Neural crest cell (in vitro differentiated cells): ENCODE results near the gene CD47. TPM values are rescaled to one million over a fixed set of nuclear protein-coding genes. Genes with fewer than 3 reads are reported as not detected.

ENCODE experiments used
- DNase-seq: peaks from one replicate; pipeline ENCODE4 v3.0.0; 2021; ENCODE audit warnings: low read depth, mixed read lengths, low spot score
- H3K27ac Mint-ChIP-seq: one replicate; pipeline ENCODE4 v1.8.0; 2021; ENCODE audit warnings: mild to moderate bottlenecking, mixed read lengths; ENCODE audit not compliant: unreplicated experiment
- H3K27me3 Mint-ChIP-seq: 2 replicates; pipeline ENCODE4 v1.8.0; 2021; ENCODE audit warnings: low read depth, mild to moderate bottlenecking, mixed read lengths
- H3K36me3 Mint-ChIP-seq: 2 replicates; pipeline ENCODE4 v1.8.0; 2021; ENCODE audit warnings: low read depth, mild to moderate bottlenecking, mixed read lengths
- H3K4me1 Mint-ChIP-seq: 2 replicates; pipeline ENCODE4 v1.8.0; 2021; ENCODE audit warnings: mixed read lengths
- H3K4me3 Mint-ChIP-seq: one replicate; pipeline ENCODE4 v1.8.0; 2021; ENCODE audit warnings: mild to moderate bottlenecking, mixed read lengths
- H3K9me3 Mint-ChIP-seq: 2 replicates; pipeline ENCODE4 v1.8.0; 2021; ENCODE audit warnings: mixed read lengths
- total RNA-seq: library from RNA; stranded (reverse); gene quantifications from 2 replicates; pipeline ENCODE4 v1.2.1, GENCODE V29; 2021
- TF ChIP-seq, protein P1 (sequence below): fragments of 200-600 bp; sonication (generic); conservative IDR thresholded peaks from 2 replicates; pipeline ENCODE4 v1.5.0; 2021; ENCODE audit warnings: antibody characterized with exemption, mild to moderate bottlenecking

The CD47 gene
- total RNA-seq, 1 donor from 2014 or later, result 48.3 TPM

DNA sequence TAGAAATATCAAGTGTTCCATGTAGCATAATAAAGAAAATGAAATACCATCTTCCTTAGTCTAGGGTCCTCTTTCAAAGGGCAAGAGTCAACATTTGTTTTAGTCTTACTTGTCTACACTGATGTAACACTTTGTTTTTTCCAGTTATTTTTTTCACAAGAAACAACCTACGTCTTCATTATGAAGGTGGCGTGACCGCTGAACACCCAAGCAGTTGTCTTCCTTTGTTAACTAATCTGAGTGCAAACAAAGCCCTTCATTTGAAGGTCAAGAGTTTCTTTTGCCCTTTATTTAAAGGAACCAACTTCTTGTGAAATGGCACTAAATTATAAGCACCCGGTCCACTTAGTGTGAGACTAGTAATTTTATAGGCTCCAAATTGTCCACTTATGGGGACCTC lies 73.2 kb downstream of the CD47 start:
- Mint-ChIP-seq H3K36me3 (no peaks in the 10 kb centered on the region), H3K27me3 (no peaks in the 10 kb centered on the region), H3K9me3 (peaks cover 4% of the 10 kb centered on the region), H3K27ac (no peak overlapping the region), H3K4me3 (no peak overlapping the region), H3K4me1 (peaks cover 2% of the 10 kb centered on the region)
- TF ChIP-seq, protein P1, sequence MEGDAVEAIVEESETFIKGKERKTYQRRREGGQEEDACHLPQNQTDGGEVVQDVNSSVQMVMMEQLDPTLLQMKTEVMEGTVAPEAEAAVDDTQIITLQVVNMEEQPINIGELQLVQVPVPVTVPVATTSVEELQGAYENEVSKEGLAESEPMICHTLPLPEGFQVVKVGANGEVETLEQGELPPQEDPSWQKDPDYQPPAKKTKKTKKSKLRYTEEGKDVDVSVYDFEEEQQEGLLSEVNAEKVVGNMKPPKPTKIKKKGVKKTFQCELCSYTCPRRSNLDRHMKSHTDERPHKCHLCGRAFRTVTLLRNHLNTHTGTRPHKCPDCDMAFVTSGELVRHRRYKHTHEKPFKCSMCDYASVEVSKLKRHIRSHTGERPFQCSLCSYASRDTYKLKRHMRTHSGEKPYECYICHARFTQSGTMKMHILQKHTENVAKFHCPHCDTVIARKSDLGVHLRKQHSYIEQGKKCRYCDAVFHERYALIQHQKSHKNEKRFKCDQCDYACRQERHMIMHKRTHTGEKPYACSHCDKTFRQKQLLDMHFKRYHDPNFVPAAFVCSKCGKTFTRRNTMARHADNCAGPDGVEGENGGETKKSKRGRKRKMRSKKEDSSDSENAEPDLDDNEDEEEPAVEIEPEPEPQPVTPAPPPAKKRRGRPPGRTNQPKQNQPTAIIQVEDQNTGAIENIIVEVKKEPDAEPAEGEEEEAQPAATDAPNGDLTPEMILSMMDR, result no peak
- DNase-seq, result no peak

DNA sequence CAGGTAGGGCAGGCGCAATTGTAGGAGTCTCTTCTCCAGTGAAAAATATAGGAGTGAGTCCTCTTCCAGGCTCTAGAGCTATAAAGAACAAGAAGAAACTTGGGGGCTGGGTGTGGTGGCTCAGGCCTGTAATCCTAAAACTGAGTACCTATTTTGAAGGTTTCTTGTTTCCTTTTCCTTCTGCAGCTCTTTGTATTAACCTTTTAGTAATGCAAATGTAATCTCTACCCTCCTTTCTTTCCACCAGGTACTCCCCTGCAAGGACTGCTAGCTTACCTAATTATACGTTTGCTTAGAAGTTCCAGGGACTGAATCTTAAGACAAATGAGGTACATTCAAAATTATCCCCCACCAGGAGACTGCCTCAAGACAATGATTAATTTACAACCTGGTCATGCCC lies 75.9 kb downstream of the CD47 start:
- DNase-seq, result no peak
- no peaks in the 10 kb centered on the region for H3K27me3 Mint-ChIP-seq
- TF ChIP-seq, protein P1, result no peak

DNA sequence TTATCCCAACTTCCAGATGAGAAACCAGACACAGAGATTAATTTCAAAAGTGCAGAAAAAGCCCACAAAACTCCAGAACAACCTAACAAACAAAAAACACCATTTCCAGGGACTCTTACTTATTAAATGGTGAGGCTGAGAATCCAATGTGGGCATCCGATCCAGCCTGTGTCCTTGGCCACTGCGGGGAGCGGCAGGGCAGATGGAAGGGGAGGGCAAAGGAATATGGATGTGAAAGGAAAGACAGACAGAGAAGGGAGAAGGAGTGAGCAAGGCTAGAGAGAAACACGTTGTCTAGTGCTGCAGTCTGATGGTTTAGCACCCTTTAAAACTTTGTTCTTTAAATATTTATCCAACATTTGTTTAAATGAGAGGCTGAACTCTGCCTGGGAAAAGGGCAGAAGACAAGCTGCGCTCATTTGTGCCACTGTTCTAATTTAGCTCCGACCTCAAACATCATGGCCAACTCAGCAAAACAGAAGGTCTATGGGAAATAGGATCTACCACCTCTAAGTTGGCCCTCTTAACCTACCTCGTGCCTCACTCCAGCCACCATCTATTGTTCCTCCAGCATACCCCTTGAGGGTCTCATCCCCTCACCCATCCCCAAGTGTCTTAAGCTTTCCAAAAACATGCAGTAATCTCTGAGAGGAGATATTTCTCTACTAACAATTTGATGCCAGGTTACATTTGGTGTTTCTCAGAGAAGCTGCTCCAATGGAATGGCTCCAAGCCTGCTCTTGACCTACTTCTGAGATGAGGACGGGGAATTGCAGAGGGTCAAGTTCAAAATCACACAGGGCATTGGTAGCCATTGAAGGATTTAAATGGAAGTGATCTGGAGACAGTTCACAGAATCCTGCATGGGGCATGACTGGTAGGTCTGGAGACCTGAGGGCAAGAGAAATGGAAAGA lies 77.4 kb downstream of the CD47 start:
- H3K9me3 Mint-ChIP-seq, result peaks cover 4% of the 10 kb centered on the region

More for the DNA sequence above, 75.9 kb downstream of the CD47 start:
- H3K4me1 Mint-ChIP-seq, result peaks cover 7% of the 10 kb centered on the region
- H3K36me3 Mint-ChIP-seq, result no peaks in the 10 kb centered on the region
- H3K9me3 Mint-ChIP-seq, result peaks cover 4% of the 10 kb centered on the region
- no peak overlapping the region for H3K4me3 Mint-ChIP-seq
- H3K27ac Mint-ChIP-seq, result no peak overlapping the region

DNA sequence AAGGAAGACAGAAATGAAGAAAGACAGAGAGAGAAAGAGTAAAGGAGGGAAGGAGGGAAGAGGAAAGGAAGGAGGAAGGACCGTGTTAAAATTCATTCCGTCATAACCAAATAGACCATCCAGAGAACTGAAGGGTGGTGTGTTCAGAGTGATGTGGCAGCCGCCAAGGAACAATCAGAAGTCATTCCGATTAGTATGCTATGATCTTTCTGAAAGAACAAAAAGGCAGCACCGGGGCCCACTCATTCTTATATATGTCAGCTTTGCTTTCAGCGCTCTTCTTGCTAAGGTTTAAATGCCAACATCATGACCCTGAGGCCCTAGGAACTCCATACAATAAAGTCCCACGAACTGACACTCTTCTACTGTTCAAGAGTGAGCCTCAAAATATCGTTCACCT lies 78.5 kb downstream of the CD47 start:
- peaks cover 7% of the 10 kb centered on the region for H3K4me1 Mint-ChIP-seq
- H3K4me3 Mint-ChIP-seq, result no peak overlapping the region
- H3K9me3 Mint-ChIP-seq, result peaks cover 4% of the 10 kb centered on the region
- no peaks in the 10 kb centered on the region for H3K27me3 Mint-ChIP-seq
- no peak for DNase-seq
- TF ChIP-seq, protein P1, result no peak
- H3K27ac Mint-ChIP-seq, result no peak overlapping the region
- H3K36me3 Mint-ChIP-seq, result no peaks in the 10 kb centered on the region

More for the DNA sequence above, 77.4 kb downstream of the CD47 start:
- Mint-ChIP-seq H3K4me3 (no peak overlapping the region), H3K27ac (no peak overlapping the region), H3K36me3 (no peaks in the 10 kb centered on the region), H3K4me1 (peaks cover 7% of the 10 kb centered on the region), H3K27me3 (no peaks in the 10 kb centered on the region)
- DNase-seq, result no peak
- TF ChIP-seq, protein P1, result no peak

DNA sequence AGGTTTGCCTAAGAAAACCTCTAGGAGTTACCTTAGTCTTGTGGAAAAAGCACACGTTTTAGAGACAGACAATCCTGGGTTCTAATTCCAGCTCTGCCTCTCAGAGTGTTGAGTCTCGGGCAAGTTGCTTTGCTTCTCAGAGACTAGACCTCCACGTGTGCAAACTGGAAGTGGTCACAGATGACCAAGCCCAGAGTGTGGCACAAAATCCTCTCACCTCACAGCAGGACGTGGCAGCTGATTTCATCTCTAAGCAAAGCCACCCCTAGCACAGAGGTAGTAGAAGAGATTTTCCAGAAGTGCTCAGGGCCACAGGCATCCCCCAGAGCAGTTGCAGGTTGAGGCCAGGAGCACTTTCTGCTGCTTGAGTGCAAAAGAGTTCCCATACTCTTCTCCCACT lies 79.2 kb downstream of the CD47 start:
- Mint-ChIP-seq H3K4me1 (peaks cover 7% of the 10 kb centered on the region), H3K4me3 (no peak overlapping the region), H3K27me3 (no peaks in the 10 kb centered on the region), H3K36me3 (no peaks in the 10 kb centered on the region), H3K27ac (no peak overlapping the region), H3K9me3 (peaks cover 1% of the 10 kb centered on the region)
- TF ChIP-seq, protein P1, result no peak
- no peak for DNase-seq
